HEK293T (cell line): ENCODE data around the gene NR1H4.
"Not testable (repeated sequence)": the region's sequence is repeated elsewhere in the genome, so short reads cannot be mapped to it uniquely, and the experiment has no call there.

Experiments
- CTCF ChIA-PET: fragments of 350-600 bp; formaldehyde crosslinking; extraction: SDS; loops from one replicate; lab custom pipeline; 2021; ENCODE audit warnings: antibody characterized with exemption, inconsistent platforms; lab: Yijun Ruan, JAX
- POLR2A ChIA-PET: fragments of 350-600 bp; formaldehyde crosslinking; extraction: SDS; loops from one replicate; lab custom pipeline; 2020; ENCODE audit warnings: antibody characterized with exemption, inconsistent platforms; lab: Yijun Ruan, JAX
- DNase-seq: peaks from one replicate; pipeline ENCODE4 v3.0.0; 2012; ENCODE audit warnings: mixed read lengths; ENCODE audit errors: extremely low spot score
- ARNT ChIP-seq: fragments of 450-650 bp; IDR thresholded peaks from 2 replicates; pipeline ENCODE4 v1.6.1; 2017; ENCODE audit warnings: mild to moderate bottlenecking
- BHLHE40 ChIP-seq: fragments of 450-650 bp; IDR thresholded peaks from 2 replicates; pipeline ENCODE4 v1.6.1; 2016; ENCODE audit warnings: mild to moderate bottlenecking, moderate library complexity, borderline replicate concordance
- CTBP1 ChIP-seq: fragments of 450-650 bp; IDR thresholded peaks from 2 replicates; pipeline ENCODE4 v1.6.1; 2016; ENCODE audit warnings: borderline replicate concordance
- ELF4 ChIP-seq: fragments of 450-650 bp; IDR thresholded peaks from 2 replicates; pipeline ENCODE4 v1.6.1; 2017; ENCODE audit warnings: antibody characterized with exemption
- FOXA1 ChIP-seq: fragments of 450-650 bp; IDR thresholded peaks from 2 replicates; pipeline ENCODE4 v1.6.1; 2016; ENCODE audit warnings: mild to moderate bottlenecking
- FOXK2 ChIP-seq: fragments of 450-650 bp; IDR thresholded peaks from 2 replicates; pipeline ENCODE4 v1.6.1; 2016; ENCODE audit warnings: mild to moderate bottlenecking
- FOXM1 ChIP-seq: fragments of 450-650 bp; IDR thresholded peaks from 2 replicates; pipeline ENCODE4 v1.6.1; 2017; ENCODE audit warnings: mild to moderate bottlenecking, borderline replicate concordance
- HDGF ChIP-seq: fragments of 450-650 bp; IDR thresholded peaks from 2 replicates; pipeline ENCODE4 v1.6.1; 2017; ENCODE audit warnings: antibody characterized with exemption, borderline replicate concordance
- L3MBTL2 ChIP-seq: fragments of 450-650 bp; conservative IDR thresholded peaks from 2 replicates; pipeline ENCODE4 v1.6.1; 2016; ENCODE audit warnings: mild to moderate bottlenecking
- LEF1 ChIP-seq: fragments of 450-650 bp; IDR thresholded peaks from 2 replicates; pipeline ENCODE4 v1.6.1; 2017; ENCODE audit warnings: mild to moderate bottlenecking, borderline replicate concordance
- NFRKB ChIP-seq: fragments of 450-650 bp; IDR thresholded peaks from 2 replicates; pipeline ENCODE4 v1.6.1; 2016; ENCODE audit warnings: mild to moderate bottlenecking, moderate library complexity
- SP1 ChIP-seq: fragments of 450-650 bp; IDR thresholded peaks from 2 replicates; pipeline ENCODE4 v1.6.1; 2017
- SUZ12 ChIP-seq: fragments of 450-650 bp; IDR thresholded peaks from 2 replicates; pipeline ENCODE4 v1.6.1; 2016; ENCODE audit warnings: mild to moderate bottlenecking
- TARDBP ChIP-seq: fragments of 450-650 bp; IDR thresholded peaks from 2 replicates; pipeline ENCODE4 v1.6.1; 2016
- ZNF384 ChIP-seq: fragments of 450-650 bp; IDR thresholded peaks from 2 replicates; pipeline ENCODE4 v1.6.1; 2016
- TF ChIP-seq, protein P1 (sequence below): fragments of 450-650 bp; IDR thresholded peaks from 2 replicates; pipeline ENCODE4 v1.6.1; 2016

Gene NR1H4

GRCh38 chr12:100499416-100499815 lies 25.8 kb downstream of the NR1H4 start:
- no peak for DNase-seq
- no peak for TF ChIP-seq SUZ12
- no peak for TF ChIP-seq NFRKB
- no peak for TF ChIP-seq FOXM1
- TF ChIP-seq HDGF, result no peak
- TF ChIP-seq CTBP1, result no peak
- TF ChIP-seq BHLHE40, result no peak
- no peak for TF ChIP-seq FOXA1
- no peak for TF ChIP-seq TARDBP
- no peak for TF ChIP-seq ELF4
- TF ChIP-seq, protein P1, sequence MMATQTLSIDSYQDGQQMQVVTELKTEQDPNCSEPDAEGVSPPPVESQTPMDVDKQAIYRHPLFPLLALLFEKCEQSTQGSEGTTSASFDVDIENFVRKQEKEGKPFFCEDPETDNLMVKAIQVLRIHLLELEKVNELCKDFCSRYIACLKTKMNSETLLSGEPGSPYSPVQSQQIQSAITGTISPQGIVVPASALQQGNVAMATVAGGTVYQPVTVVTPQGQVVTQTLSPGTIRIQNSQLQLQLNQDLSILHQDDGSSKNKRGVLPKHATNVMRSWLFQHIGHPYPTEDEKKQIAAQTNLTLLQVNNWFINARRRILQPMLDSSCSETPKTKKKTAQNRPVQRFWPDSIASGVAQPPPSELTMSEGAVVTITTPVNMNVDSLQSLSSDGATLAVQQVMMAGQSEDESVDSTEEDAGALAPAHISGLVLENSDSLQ, result no peak
- no peak for TF ChIP-seq SP1
- TF ChIP-seq ZNF384, result no peak
- no peak for TF ChIP-seq LEF1
- no peak for TF ChIP-seq ARNT
- TF ChIP-seq FOXK2, result no peak
- no peak for TF ChIP-seq L3MBTL2
- ChIA-PET POLR2A (no interaction called here), CTCF (no interaction called here)

DNA sequence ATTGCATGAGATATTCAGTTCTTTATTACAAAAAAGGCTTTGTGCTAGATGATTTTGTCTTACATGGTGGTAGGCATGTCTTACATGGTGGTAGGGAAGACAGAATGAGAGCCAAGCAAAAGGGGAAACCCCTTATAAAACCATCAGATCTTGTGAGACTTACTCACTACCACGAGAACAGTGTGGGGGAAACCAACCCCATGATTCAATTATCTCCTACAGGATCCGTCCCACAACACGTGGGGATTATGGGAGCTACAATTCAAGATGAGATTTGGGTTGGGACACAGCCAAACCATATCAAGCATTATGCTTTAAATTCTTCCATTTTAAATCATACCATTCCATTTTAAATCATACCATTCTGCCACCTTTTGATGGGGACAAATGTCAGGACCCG lies 29.1 kb downstream of the NR1H4 start:
- CTCF ChIA-PET, DNase-seq, POLR2A ChIA-PET: not testable (repeated sequence)

DNA sequence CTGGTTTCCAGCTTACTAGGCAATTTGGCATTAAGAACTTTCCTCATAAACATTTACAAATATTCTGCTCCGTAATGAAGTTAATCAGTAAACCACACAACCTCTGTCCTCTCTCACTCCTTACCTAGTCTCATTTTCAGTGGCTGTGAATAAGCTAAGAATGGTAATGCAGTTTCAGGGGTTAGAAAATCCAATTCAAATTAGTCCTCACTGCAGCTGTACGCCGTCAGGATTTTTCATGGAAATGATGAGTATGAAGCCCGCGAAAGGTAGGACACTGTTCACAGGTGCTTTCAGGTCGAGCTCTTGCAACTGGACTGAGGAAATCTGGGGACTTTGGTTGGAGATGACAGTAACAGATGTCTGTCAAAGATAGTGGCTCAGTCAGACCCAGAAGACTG lies 29.6 kb downstream of the NR1H4 start:
- POLR2A ChIA-PET, result no interaction called here
- no peak for DNase-seq
- TF ChIP-seq, protein P1, result no peak
- no peak for TF ChIP-seq ELF4
- no peak for TF ChIP-seq ARNT
- TF ChIP-seq SP1, result no peak
- CTCF ChIA-PET, result no interaction called here

GRCh38 chr12:100504804-100505203 lies 31.1 kb downstream of the NR1H4 start:
- CTCF ChIA-PET, result no interaction called here
- TF ChIP-seq, protein P1, result no peak
- TF ChIP-seq ARNT (no peak), TARDBP (no peak)
- POLR2A ChIA-PET, result no interaction called here

GRCh38 chr12:100508751-100509150 lies 35.1 kb downstream of the NR1H4 start:
- TF ChIP-seq LEF1 (no peak), CTBP1 (no peak), BHLHE40 (no peak), NFRKB (no peak), HDGF (no peak), TARDBP (no peak), SP1 (no peak)
- no peak for DNase-seq
- CTCF ChIA-PET, result no interaction called here
- POLR2A ChIA-PET, result no interaction called here

More at GRCh38 chr12:100504804-100505203, 31.1 kb downstream of the NR1H4 start:
- DNase-seq, result no peak

GRCh38 chr12:100512692-100513091 lies 39.0 kb downstream of the NR1H4 start:
- CTCF ChIA-PET, result no interaction called here
- no peak for DNase-seq
- TF ChIP-seq FOXA1 (no peak), SP1 (no peak)
- POLR2A ChIA-PET, result no interaction called here

DNA sequence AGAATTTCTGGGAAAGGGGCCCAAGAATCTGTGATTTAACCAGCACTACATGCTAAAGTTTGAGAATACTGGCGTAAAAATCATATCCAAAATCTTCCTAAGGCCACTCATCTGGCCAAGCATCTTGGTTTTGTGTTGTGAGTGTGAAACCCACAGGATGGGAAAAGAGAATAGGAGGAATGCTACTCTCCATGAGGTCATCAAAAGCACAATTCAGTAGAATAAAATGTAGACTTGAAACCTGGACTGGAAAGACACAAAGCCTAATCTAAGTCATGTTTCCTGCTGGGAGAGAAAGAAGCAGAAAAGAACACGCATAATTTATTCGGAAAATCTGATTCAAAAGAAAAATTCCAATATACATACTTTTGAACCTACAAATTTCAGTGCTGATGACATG lies 42.3 kb downstream of the NR1H4 start:
- DNase-seq, result no peak
- POLR2A ChIA-PET, result no interaction called here
- no peak for TF ChIP-seq SP1
- TF ChIP-seq CTBP1, result no peak
- TF ChIP-seq TARDBP, result no peak
- no peak for TF ChIP-seq ZNF384
- no peak for TF ChIP-seq HDGF
- no peak for TF ChIP-seq ELF4
- no peak for TF ChIP-seq NFRKB
- TF ChIP-seq, protein P1, result no peak
- no peak for TF ChIP-seq FOXM1
- TF ChIP-seq FOXA1, result no peak
- TF ChIP-seq L3MBTL2, result no peak
- no peak for TF ChIP-seq LEF1
- TF ChIP-seq BHLHE40, result no peak
- TF ChIP-seq FOXK2, result no peak
- CTCF ChIA-PET, result no interaction called here
